GM19328 (cell line): ENCODE data around the gene POLR3E.

Experiments
- ATAC-seq: cut with Tn5 transposase; IDR thresholded peaks from one replicate; pipeline ENCODE4 v1.9.1; 2021; ENCODE audit warnings: mild to moderate bottlenecking, moderate library complexity; ENCODE audit not compliant: unreplicated experiment

The POLR3E gene, protein sequence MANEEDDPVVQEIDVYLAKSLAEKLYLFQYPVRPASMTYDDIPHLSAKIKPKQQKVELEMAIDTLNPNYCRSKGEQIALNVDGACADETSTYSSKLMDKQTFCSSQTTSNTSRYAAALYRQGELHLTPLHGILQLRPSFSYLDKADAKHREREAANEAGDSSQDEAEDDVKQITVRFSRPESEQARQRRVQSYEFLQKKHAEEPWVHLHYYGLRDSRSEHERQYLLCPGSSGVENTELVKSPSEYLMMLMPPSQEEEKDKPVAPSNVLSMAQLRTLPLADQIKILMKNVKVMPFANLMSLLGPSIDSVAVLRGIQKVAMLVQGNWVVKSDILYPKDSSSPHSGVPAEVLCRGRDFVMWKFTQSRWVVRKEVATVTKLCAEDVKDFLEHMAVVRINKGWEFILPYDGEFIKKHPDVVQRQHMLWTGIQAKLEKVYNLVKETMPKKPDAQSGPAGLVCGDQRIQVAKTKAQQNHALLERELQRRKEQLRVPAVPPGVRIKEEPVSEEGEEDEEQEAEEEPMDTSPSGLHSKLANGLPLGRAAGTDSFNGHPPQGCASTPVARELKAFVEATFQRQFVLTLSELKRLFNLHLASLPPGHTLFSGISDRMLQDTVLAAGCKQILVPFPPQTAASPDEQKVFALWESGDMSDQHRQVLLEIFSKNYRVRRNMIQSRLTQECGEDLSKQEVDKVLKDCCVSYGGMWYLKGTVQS

DNA sequence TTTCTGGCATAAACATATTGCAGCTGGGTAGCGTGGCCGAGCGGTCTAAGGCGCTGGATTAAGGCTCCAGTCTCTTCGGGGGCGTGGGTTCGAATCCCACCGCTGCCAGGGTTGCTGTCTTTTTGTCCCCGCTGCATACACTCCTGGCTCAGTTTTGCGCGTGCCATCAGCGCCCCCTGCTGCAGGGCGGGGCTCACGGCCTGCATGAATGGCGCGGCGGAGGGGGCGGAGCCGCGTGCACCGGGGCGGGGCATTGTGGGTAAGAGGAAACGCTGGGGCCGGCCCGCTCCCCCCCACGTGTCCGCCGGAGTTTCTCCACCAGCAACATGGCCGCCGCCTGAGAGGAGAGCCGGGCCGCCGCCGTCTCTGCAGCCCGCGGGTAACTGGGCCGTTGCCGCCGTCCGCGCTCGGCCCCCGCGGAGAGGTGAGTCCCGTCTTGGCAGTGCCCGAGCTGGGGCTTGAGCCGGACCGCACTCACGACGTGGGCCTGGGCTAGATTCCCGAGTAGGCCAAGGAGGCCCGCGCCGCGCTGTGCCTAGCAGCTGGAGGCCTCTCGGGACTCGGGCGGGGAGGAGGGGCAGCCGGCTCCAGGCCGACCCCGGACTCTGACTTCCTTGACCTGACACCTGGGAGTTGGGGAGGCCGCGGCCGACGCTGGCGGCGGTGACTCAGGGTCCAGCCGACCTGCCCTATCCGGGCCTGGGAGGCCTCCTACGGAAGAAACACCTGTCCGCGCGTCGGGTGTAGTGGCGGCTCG lies at the start of gene POLR3E:
TSS of gene POLR3E (plus strand) at position 296 of the 757 bp plus-strand sequence. CDS start 5,560 bp downstream, outside the sequence.
- ATAC-seq = peak; percentile 87

DNA sequence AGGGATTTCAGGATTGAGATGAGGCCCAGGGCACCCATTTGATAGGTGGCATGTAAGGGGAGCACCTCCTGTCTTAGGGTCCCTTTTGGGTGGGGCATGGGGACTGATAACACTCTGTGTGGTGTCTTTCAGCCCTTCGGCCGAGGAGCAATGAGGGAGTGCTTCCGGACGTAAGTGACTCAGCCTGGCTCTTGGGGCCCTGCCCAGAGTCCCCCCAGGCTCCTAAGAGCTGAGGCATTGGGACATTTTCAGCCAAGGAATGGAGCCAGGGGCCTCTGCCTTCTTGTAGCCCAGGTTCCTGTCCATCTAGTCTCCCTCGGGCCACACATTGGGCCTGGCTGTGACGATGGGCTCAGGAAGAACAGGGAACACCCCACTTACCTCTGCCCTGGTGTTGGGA lies 46.7 kb upstream of the POLR3E start:
- ATAC-seq = no peak

DNA sequence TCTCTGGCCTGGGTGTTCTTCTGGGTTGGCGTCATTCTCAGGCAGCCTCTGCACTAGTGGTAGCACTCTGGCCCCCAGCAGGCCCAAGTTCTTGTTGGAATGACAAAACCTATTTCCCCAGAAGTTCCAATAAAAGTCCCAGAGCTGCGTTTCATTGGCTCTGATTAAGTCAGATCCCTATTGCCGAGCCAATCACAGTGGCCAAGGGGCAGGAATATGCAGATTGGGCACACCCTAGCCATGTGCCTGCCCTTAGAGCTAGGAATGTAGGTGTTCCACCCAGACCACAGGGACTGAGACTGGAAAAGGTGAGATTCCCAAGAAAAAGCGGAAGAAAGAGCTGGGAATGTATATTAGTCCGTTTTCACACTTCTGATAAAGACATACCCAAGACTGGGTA lies 44.9 kb upstream of the POLR3E start:
- no peak for ATAC-seq

DNA sequence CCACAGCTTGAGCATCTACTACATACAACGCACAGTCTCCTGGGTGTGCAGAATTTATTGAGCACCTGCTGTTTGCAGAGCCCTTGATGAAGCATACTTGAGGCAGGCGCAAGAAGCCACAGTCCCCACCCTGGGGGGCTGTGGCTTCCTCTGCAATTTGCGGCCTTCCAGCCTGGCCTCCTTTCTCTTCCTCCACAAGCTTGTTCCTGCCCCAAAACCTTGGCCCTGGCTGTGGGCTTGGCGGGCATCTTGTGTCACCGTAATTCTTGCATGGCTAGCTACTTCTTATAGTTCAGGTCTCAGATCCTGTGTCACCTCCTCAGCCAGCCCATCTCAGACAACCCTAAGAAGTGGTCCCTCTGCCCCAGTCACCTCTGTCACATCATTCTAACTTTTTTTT lies 43.9 kb upstream of the POLR3E start:
- ATAC-seq = no peak

DNA sequence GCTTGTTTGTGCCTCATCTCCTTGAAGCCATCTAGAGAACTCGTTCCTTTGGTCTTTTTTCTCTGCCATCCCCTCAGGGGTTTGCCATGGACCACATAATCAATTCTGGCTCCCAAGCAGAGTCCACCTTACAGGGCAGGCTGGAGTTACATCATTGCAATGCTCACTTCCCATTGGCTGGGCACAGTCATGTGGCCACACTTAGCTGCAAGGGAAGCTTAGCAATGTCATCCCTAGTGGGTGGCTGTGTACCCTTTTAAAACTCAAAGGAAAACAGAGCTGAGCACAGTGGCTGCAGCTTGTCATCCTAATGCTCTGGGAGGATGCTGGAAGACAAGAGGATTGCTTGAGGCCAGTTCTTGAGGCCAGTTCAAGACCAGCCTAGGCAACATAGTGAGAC lies 41.9 kb upstream of the POLR3E start:
- no peak for ATAC-seq

DNA sequence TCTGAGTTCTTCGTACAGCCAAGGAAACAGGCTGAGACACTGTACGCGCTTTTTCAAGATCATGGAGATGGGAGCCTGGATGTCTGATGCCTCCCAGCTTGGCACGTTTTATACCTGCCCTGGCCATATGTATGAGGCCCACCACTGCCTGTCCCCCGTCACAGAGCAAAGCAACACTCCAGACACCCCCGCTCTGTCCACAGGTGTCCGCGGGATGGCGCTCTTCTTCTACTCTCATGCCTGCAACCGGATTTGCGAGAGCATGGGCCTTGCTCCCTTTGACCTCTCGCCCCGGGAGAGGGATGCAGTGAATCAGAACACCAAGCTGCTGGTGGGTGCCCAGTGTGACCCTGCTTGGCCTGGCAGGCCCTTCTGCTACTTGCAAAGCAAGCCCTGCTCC lies 39.8 kb upstream of the POLR3E start:
- ATAC-seq = no peak

DNA sequence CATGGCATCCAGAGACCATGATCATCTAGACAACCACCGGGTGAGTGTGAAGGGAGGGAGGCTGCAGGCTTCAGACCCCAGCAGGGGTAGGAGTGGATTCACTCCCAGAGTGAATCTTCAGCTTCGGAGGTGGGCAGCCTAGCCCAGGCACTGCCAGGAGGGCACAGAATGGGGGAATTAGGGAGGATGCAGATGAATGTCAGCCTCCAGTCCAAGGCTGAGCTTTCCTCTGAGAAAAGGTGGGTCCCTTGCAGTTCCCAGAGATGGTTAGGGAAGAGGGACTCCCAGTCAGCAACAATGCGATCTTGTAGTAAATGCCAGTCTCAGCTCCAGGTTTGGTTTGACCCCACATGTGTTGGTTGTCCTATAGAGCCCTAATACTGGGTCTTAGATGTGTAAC lies 36.7 kb upstream of the POLR3E start:
- ATAC-seq = no peak

DNA sequence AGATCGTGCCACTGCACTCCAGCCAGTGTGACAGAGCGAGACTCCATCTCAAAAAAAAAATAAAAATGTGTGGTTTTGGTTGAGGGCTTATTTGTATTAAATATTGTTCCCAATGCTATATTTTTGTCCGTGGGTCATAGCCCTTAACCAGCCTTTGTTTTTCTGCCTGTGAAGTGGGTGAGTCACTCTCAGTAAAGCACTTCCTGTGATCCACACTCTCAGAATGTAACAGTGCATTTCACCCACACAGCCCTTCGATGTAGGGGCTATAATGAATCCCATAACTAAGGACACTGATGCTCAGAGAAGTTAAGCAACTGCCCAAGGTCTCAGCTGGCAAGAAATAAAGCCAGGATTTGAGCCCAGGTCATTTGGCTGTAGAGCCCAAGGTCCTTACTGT lies 34.7 kb upstream of the POLR3E start:
- ATAC-seq = no peak

DNA sequence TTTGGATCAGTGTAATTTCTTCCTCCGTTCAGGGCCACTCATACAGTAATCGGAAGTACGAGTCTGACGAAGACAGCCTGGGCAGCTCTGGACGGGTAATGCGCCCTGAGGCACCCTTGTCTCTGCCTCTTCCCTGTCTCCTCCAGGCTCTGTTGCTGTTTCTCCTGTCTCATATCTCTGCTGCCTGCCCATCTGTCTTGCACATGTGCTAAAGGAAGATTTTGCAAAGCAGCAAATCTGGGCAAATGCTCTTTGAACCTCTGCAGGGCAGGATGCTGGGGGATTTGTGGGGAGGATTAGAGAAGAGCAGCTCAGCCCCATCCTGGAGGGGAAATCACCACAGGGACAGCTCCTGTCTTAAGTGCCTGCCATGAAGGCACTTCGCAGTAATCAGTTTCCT lies 32.4 kb upstream of the POLR3E start:
- no peak for ATAC-seq

DNA sequence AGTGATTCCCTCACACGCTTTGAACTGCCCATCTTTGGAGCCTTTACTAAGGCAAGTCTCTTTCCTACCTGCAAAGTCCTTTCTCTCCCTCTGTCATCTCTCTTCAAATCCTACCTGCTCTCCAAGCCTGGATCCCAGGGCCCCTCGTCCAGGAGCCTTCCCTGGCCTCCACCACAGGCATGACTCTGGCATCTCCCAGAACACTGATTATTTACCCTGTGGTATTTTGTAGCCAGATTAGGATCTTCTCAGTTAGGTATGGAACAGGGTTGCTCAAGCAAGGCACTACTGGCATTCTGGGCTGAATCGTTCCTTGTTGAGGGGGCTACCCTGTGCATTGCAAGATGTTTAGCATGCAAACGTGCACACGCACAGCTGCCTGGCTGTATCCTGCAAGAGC lies 31.9 kb upstream of the POLR3E start:
- no peak for ATAC-seq

DNA sequence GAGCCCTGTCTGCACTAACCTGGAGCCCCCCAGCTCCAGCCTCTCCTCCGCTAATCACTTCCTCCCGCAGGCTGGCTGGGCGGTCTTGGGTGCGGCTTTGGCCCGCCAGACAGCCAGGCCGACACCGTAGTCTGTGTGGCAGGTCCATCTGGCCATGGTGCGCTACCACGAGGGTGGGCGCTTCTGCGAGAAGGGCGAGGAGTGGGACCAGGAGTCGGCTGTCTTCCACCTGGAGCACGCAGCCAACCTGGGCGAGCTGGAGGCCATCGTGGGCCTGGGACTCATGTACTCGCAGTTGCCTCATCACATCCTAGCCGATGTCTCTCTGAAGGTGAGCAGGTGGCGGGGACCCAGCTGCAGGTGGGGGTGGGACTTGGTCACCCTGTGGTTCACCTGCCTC lies 30.7 kb upstream of the POLR3E start:
- ATAC-seq = no peak

DNA sequence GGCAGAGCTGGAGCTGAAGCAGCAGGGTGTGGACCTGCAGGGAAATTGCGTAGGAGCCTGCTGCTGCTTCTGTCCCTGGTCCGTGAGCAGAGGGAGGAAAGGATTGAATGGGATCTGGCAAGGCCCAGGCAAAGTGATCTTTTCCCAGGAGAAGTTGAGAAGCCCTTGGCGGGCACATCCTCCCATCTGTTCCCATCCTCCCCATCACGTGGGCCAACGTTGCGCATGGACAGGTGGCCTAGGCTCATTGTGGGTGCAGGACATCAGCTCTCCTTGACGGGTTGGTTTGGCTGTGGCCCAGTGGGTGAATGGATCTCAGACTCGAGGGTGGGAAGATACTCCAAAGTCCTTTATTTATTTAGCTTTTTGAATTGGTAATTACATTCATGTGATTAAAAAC lies 29.4 kb upstream of the POLR3E start:
- no peak for ATAC-seq

DNA sequence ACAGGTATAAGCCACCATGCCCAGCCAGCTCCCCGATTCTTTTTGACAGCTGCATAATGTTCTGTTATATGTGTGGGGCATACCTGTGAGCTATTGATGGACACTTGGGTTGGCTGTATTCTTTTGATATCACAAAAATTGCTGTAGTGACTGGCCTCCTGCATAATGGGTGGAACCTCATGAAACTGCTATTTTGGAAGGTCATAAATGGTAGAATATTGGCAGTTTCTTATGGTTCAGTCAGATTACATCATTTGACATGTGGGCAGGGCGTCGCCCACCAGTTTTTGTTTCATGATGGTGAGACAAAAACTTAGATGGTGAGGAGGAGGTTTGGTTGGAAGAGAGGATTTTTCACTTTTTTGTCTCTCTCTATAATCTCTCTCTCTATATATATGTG lies 26.7 kb upstream of the POLR3E start:
- ATAC-seq = no peak

DNA sequence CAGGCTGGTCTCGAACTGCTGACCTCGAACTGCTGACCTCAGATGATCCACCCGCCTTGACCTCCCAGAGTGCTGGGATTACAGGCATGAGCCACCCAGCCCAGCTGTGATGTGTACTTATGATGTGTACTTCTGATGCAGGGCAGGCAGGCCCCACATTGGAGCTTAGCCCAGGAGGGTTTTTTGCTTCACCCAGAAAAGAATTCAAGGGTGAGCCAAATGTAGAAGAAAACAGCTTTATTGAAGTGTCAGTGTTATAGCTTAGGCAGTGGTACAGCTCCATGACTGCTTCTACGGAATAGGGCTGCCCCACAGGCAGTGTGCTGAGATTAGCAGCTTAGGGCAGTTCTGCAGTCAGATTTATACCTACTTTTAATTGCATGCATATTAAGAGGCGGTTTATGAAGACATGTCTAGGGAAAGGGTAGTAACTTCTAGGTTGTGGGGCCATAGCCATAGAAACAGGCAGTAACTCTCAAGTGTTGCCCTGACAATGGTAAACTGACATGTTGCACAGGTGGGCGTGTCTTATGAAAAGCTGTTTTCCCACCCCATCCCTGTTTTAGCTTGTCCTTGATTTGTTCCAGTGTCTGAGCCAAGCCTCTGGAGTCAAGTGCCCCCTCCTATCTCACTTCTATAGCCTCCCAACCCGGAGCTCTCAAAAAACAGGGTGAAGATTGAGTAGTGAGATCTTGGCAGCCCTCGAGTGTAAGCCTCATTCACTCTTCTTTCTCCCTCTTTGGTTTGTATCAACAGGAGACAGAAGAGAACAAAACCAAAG lies 24.1 kb upstream of the POLR3E start:
- ATAC-seq = no peak

DNA sequence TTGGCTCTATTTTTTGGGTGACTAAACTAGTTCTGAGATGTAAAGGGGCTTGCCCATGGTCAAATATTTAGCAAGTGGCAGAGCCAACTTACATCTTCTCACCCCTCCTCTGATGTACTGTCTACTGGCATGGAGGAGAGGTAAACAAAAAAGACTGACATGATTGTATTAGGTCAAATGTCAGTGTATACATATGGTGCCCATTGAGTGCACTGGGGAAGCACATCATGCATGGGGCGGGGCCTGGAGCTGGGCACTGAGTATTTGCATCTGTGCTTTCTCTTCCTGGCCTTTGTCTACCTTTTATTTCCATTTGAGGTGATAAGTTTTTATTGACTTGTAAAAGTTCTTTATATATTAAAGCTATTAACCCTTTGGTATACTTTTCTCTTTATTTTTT lies 22.3 kb upstream of the POLR3E start:
- ATAC-seq = no peak

DNA sequence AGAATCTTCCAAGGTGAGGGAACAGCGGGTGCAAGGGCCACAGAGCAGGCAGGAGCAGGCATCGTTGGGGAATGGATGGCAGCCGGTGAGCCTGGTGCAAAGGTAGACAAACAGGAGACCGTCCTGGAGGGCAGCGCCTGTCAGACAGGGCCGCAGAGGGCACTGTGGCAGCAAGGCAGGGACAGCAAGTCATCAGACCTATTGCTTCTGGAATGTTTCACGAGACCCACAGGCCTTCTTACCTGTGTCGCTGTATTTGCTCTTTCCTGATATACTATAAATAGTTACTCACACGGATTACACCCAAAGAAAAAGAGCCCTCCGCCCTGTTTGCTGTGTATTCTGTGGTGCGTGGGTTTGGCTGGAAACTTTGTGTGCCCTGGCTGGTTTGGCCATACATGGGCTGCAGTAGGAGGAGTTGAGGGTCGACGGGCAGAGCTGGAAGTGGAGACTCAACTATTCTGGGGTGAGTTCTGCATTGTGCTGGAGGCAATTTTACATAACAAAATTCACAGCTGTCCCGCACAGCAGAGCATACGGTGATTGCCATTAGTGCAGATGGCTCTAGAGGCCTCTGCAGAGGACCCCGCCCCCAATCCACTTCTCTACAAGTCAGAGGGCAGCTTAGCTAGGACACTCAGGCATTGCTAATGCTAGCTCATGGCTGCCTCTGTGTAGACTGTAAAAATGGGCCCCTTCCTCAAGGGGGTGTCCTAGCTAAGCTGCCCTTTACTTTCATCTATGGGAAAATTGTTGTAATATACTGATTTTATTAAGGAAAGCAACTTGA lies 18.6 kb upstream of the POLR3E start:
- no peak for ATAC-seq

DNA sequence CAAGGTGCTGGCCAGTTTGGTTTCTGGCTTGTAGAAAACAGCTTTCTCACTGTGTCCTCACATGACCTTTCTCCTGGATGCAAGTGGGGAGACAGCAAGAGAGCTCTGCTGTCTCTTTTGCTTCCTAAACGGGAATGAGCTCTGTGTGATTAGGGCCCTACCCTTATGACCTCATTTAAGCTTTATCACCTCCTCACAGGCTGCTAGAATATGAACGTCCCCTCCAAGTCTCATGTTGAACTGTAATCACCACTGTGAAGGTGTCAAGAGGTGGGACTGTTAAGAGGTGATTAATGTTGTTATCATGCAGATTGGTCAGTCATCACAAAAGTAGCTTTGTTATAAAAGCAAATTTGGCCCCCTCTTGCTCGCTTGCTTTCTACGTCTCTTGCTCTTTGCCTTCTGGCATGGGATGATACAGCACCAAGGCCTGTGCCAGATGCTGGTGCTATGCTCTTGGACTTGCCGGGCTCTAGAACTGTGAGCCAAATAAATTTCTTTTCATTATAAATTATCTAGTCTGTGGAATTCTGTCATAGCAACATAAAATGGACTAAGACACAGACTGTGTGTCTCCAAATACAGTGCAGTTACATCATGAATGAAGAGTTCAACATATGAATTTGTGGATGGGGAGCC lies 14.8 kb upstream of the POLR3E start:
- ATAC-seq = no peak

DNA sequence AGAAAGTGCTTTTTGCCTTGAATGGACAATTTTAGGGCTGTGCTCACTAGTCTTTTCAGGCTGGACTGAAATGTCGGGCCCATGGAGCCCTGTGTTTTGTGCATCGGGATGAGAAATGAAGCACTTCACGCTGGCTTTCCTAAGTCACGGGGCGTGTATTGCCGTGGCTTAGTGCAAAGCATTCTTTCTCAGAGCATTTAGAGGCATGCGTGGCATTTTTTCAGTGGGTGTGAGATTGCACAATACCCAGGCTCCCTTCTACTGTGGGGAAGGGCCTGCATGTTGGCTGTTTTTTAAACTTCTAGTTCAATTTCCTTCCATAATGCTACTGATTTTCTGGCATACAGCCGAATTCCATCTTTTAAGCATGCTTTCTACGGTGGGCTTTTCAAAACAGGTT lies 12.6 kb upstream of the POLR3E start:
- no peak for ATAC-seq

DNA sequence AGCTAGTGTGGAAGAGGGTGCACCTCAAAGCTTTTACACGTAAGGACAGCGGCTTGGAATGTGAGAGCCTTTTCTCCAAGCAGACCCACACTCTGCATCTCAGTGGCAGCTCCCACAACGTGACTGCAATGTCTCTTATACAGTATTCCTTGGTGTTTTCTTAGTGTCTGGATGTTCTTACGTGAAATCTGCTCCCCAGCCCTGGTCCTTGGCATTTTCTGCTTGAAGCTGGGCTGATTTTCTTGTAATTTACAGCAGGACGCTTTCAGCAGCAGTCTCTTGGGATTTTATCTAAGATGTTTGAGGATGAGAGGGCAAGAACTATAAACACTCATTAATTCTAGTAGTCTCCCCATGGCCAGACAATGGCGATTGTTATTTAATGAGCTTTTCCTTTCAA lies 12.1 kb upstream of the POLR3E start:
- ATAC-seq = no peak

DNA sequence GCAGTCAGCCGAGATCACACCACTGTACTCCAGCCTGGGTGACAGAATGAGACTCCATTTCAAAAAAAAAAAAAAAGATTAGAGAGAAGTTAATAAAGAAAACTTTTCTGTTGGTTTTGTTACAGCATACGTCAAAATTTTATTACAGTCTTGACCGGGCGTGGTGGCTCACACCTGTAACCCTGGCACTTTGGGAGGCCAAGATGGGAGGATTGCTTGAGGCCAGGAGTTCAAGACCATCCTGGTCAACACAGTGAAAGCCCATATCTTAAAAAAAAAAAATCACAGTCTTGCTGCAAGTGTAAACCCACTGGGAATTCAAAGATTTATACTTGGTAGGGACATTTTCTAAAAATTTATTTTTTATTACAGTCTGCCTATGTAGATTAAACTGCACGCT lies 6.2 kb upstream of the POLR3E start:
- no peak for ATAC-seq
